ENCODE measurements around the gene RPL22. TPM values are rescaled to one million over a fixed set of nuclear protein-coding genes. Genes with fewer than 3 reads are reported as not detected.

The RPL22 gene
- total and polyA plus RNA-seq, 2 of the 4 experiments (the other 2 are of a cell fraction) = 26.2 to 131 TPM

DNA sequence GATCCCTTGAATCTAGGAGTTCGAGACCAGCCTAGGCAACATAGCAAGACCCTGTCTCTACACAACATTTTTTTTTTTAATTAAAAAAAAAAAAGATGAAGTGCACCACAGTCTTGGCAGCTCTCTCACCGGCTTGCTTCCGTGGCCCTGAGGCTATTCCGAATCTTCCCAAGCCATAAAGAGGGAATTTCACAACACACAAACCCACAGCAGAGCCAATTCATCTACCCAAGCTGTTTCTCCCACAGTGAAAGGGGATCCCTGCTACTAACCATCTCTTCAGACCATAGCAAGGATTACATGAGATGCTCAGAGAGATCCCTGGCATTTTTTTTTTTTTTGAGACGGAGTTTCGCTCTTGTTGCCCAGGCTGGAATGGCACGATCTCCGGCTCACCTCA is 10.9 kb downstream of the RPL22 start:
- H2BK120ac ChIP-seq (ENCODE audit: low read depth, low read length) = no peak overlapping the region
- H4K91ac ChIP-seq (ENCODE audit: insufficient read depth, low read depth, low read length) = no peak overlapping the region
- H3K18ac ChIP-seq (ENCODE audit: low read depth, low read length) = no peak overlapping the region
- peaks cover 50% of the 10 kb centered on the region for H4K20me1 ChIP-seq (ENCODE audit: insufficient read depth, low read length)
- H4K5ac ChIP-seq (ENCODE audit: low read depth, low read length) = no peak overlapping the region
- intact Hi-C loops (cut with micrococcal nuclease) (no loop called here), in situ Hi-C loops (cut with MboI; ENCODE audit: low sequenced_read_pairs) (no loop called here), dilution Hi-C loops (cut with HindIII; ENCODE audit: low sequenced_read_pairs, unreplicated experiment) (no loop called here)
- H3K4me3 ChIP-seq (ENCODE audit: insufficient read depth, low read depth, low read length) = no peak overlapping the region
- H3K9ac ChIP-seq (ENCODE audit: low read depth, low read length) = no peak overlapping the region
- peaks cover 55% of the 10 kb centered on the region for H3K36me3 ChIP-seq (ENCODE audit: control insufficient read depth, insufficient read depth, low read length)
- H3K27ac ChIP-seq (ENCODE audit: insufficient read depth, low read length) = no peak overlapping the region
- H2BK15ac ChIP-seq (ENCODE audit: low read depth, low read length) = no peak overlapping the region
- peaks cover 24 to 46% of the 10 kb centered on the region in 2 experiments for H3K79me1 ChIP-seq (ENCODE audit: low read depth in 1 of 2, low read length in 2 of 2)
- DNase-seq (no peak), ATAC-seq (ENCODE audit: low read depth) (no peak)
- 100% methylated on average over 1 of the region's 8 CpGs; no CpG with 5 or more reads in 1 of the 2 experiments for WGBS, 2 experiments (ENCODE audit: extremely low coverage in 2 of 2, insufficient read length in 1 of 2)
- H3K4ac ChIP-seq (ENCODE audit: low read depth, low read length) = no peak overlapping the region
- peaks cover 11% of the 10 kb centered on the region for H3K4me1 ChIP-seq (ENCODE audit: control insufficient read depth, insufficient read depth, low read length)
- H2AK9ac ChIP-seq (replicated peaks; ENCODE audit: low read depth, low read length, poor library complexity) = no peak overlapping the region
- H3K14ac ChIP-seq (replicated peaks; ENCODE audit: low read depth, low read length) = no peak overlapping the region
- CTCF ChIA-PET = no interaction called here
- TF ChIP-seq MAZ (IDR thresholded peaks at IDR 0.05; ENCODE audit: borderline replicate concordance, low read depth, low read length) (no peak), RFX5 (IDR thresholded peaks at IDR 0.05; ENCODE audit: low read depth, low read length) (no peak), USF2 (IDR thresholded peaks at IDR 0.05; ENCODE audit: low read depth, low read length) (no peak), MXI1 (IDR thresholded peaks at IDR 0.05; ENCODE audit: borderline replicate concordance, low read depth, low read length) (no peak), MAFK (IDR thresholded peaks at IDR 0.05; ENCODE audit: low read depth, low read length) (no peak), RCOR1 (IDR thresholded peaks at IDR 0.05; ENCODE audit: insufficient replicate concordance, low read length) (no peak), FOS (IDR thresholded peaks at IDR 0.05; ENCODE audit: low read depth, low read length) (no peak), RAD21 (IDR thresholded peaks at IDR 0.05; ENCODE audit: low read length) (no peak), POLR2A (IDR thresholded peaks at IDR 0.05; ENCODE audit: low read depth, low read length) (no peak)
- no peak overlapping the region for H2AFZ ChIP-seq (replicated peaks; ENCODE audit: low read length, poor library complexity)
- no peaks in the 10 kb centered on the region for H3K9me3 ChIP-seq (ENCODE audit: control insufficient read depth, insufficient read depth, low read length)
- no peak overlapping the region for H3K4me2 ChIP-seq (ENCODE audit: low read depth, low read length)
- no peak overlapping the region for H3K23ac ChIP-seq (ENCODE audit: low read depth, low read length)
- H3K56ac ChIP-seq (ENCODE audit: extremely low read depth, insufficient read depth, low read length) = no peak overlapping the region
- H3K9me1 ChIP-seq (ENCODE audit: insufficient read depth, low read length) = peaks cover 12% of the 10 kb centered on the region
- no TSS peak for BruUV-seq (replicated peaks)
- H2BK20ac ChIP-seq (ENCODE audit: low read depth, low read length) = no peak overlapping the region
- H4K8ac ChIP-seq (ENCODE audit: low read depth in 2 of 2, low read length in 2 of 2) = no peak overlapping the region
- H2AK5ac ChIP-seq (ENCODE audit: low read depth, low read length) = no peak overlapping the region
- no peaks in the 10 kb centered on the region for H3K27me3 ChIP-seq (ENCODE audit: control insufficient read depth, insufficient read depth, low read length)
- POLR2A ChIA-PET (ENCODE audit: unreplicated experiment) = no interaction called here
- H2BK5ac ChIP-seq (ENCODE audit: low read depth, low read length, poor library complexity, severe bottlenecking) = no peak overlapping the region

Data from IMR-90 (cell line).